ENCODE measurements around the gene DHCR7. TPM values are rescaled to one million over a fixed set of nuclear protein-coding genes. Genes with fewer than 3 reads are reported as not detected.

DHCR7 gene
- 44.3 and 84.8 TPM in 2 replicates for total RNA-seq

GRCh38 chr11:71448257-71449171 is at the start of gene DHCR7:
Gene DHCR7, minus strand, starts transcription at chr11:71448393. Its CDS starts 3,441 bp downstream, at chr11:71444952.

DNA sequence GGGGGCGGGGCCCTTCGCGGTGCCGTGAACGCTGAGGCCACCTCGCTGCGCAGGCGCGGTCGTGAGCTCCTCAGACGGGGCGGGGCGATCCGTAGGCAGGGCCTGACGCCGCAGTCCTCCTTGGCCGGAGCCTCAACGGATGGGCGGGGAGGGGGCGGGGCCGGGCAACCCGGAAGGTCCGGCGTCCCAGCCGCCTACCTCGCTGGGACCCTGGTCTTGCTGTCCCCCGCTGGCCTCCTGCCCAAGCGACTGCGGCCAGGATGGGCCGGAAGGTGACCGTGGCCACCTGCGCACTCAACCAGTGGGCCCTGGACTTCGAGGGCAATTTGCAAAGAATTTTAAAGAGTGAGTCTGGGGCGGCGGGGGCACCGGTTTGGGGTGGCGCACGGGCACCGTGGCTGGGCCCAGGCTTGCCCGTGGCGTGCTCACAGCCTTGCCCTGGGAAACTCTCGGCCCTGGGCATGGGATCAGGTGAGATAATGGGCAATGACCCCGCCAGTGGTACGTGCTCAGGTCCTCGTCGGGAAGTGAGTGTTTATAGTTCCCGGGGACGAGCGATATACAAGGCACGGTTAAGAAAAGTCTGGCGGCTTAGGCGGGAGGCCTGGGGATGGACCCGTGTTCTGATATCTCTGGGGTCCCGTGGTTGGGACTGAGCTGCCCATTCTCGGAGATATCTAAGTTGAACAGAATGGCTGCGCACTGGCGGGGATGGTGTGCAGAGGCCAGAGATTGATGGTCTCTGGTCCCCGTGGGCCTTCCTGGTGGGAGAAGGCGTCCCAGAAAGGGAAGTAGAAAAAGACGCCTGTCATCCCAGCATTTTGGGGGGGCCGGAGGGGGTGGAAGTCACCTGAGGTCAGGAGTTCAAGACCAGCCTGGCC is 5.1 kb upstream of the DHCR7 start, which contains the start of gene NADSYN1:
NADSYN1 (plus strand) TSS at position 167 of the 881 bp plus-strand sequence; CDS start at position 261, 94 bp downstream.

Small RNA genes lying within 50 kb of the gene (small RNA-seq; reads per million reads assigned to genes)
- not detected for gene MIR6754

Other genes starting within 250 kb of the DHCR7 start
- not detected in 2 replicates for gene SHANK2, start 195.8 kb downstream of the DHCR7 start, total RNA-seq
- gene NADSYN1, start 4.8 kb upstream of the DHCR7 start, total RNA-seq = 86.4 and 97.5 TPM in 2 replicates
- gene KRTAP5-7, start 78.9 kb upstream of the DHCR7 start, total RNA-seq = 0.07 and 0.13 TPM in 2 replicates
- gene KRTAP5-8, start 89.6 kb upstream of the DHCR7 start, total RNA-seq = not detected in 2 replicates
- gene KRTAP5-9, start 100.0 kb upstream of the DHCR7 start, total RNA-seq = not detected in 2 replicates
- gene KRTAP5-10, start 117.2 kb upstream of the DHCR7 start, total RNA-seq = not detected in 2 replicates
- gene KRTAP5-11, start 134.5 kb upstream of the DHCR7 start, total RNA-seq = not detected in 2 replicates